Measurements from ENCODE around the gene TNNT1.

Gene TNNT1

DNA sequence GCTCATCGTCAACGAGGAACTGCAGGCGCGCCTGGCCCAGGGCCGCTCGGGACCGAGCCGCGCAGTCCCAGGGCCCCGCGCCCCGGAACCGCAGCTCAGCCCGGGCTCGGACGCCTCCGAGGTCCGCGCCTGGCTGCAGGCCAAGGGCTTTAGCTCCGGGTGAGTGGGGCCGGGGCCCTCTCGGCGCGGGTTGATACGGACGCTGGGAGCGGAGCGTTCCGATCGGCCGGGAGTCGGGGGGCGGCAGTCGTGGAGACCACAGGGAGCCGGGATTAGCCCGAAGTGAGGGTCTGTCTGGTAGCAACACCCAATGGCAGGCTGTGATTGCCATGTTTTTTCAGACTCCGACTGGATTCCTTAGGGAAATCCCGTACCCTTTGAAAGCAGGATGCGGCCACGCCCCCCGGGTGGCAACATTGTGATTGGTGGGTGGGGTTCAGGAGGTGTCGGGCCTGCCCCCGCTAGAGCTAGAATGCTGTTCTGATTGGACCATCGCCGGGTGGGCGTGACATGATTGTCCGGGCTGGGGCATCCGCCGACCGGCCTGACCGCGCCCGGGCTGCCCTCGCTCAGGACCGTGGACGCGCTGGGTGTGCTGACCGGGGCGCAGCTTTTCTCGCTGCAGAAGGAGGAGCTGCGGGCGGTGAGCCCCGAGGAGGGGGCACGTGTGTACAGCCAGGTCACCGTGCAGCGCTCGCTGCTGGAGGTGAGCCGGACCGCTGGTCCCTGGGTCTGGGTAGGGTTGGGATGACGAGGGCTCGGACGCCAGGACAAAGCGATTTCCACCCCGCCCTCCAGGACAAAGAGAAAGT, 62.1 kb downstream of the TNNT1 start:
- DNase-seq, result peak; percentile 79

DNA sequence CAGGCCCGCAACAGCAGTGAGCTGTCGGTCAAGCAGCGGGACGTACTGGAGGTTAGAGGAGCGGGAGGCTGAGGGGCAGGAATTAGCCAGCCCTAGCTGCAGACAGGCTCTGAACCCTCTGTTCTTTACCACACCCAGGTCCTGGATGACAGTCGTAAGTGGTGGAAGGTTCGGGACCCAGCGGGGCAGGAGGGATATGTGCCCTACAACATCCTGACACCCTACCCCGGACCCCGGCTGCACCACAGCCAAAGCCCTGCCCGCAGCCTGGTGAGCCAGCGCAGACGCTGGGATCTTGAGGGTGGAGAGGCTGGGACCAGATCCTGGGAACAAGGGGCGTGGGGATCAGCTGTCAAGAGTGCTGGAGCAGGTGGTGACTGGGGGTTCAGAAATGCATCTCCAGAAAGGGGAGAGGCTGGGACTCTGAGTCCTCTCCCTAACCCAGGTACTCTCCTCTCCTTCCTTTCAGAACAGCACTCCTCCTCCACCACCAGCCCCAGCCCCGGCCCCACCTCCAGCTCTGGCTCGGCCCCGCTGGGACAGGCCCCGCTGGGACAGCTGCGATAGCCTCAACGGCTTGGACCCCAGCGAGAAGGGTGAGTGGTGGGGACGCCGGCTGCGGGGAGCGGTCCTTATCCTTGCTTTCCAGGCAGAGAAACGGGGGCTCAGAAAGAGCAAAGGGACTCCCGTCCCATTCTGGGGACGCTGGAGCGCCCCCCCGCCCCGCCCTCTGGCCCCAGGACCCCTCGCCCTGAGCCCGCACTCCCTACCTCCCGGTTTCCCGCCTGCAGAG, 62.9 kb downstream of the TNNT1 start:
- DNase-seq, result no peak

GRCh38 chr19:55084416-55084815, 64.6 kb downstream of the TNNT1 start:
- no peak for DNase-seq

DNA sequence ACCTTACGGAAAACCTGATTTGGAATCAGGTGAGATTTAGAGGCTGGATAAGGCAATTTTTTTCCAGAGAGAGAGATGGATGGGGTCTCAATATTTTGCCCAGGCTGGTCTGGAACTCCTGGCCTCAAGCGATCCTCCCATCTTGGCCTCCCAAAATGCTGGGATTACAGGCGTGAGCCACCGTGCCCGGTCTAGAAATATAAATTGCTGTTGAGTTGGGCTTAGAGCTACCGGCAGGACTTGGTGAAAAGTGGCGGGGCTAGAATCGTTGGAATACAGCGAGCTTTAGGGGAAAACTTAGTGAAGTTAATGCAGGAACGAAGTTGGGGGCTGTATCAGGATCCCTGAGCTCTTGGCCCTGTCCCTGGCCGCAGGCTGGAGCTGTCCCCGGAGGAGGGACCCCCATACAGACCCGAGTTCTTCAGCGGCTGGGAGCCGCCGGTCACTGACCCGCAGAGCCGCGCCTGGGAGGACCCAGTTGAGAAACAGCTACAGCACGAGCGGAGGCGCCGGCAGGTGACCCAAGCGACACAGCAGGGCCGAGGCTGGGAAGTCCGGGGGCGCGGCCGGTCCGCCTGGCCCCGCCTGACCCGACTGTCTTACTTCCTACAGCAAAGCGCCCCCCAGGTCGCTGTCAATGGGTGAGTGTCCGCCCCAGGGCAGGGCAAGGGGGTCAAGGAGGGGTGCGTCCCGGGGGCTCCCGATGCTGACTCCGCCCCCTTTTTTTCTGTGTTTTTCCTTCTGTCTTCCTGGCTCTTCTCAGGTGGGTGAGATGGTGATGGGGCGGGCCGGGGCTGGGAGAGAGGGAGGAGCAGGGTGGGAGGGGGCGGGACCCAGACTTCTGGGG, 65.8 kb downstream of the TNNT1 start:
- DNase-seq, result no peak
